ENCODE results near the gene RANBP1. TPM values are rescaled to one million over a fixed set of nuclear protein-coding genes. Genes with fewer than 3 reads are reported as not detected.
A peak's percentile ranks its signal among the peaks of the same experiment; 100 is the strongest.

The RANBP1 gene
- total and polyA plus RNA-seq, 9 of the 15 experiments (the other 6 are each of a cell fraction or from before 2014, with no cell fraction given), result 162 to 2,891 (median 1,289) TPM

GRCh38 chr22:20109411-20110358 is 6.2 kb upstream of the RANBP1 start (continued):
- no peak for TF ChIP-seq FOXO4 (CRISPR knock-in tag; IDR thresholded peaks at IDR 0.05)
- TF ChIP-seq ZNF197 (CRISPR knock-in tag; IDR thresholded peaks at IDR 0.05; ENCODE audit: low read depth), result no peak
- TF ChIP-seq CHD7 (IDR thresholded peaks at IDR 0.05; ENCODE audit: low read depth, low read length), result peak; percentile 49
- no peak for TF ChIP-seq VEZF1 (CRISPR knock-in tag; IDR thresholded peaks at IDR 0.05)
- TF ChIP-seq XRCC3 (IDR thresholded peaks at IDR 0.05), result no peak
- TF ChIP-seq ZBTB2 (IDR thresholded peaks at IDR 0.05), result no peak
- TF ChIP-seq LARP7 (IDR thresholded peaks at IDR 0.05), result no peak
- TF ChIP-seq GATAD2B (IDR thresholded peaks at IDR 0.05; ENCODE audit: borderline replicate concordance), result no peak
- TF ChIP-seq MAZ (CRISPR knock-in tag; conservative IDR thresholded peaks at IDR 0.05 in 1 of 2, IDR thresholded peaks at IDR 0.05 in 1 of 2), result peak in 1 of 2 experiments; percentile 65; a peak in 1 of 4 replicates
- no peak for TF ChIP-seq NCOA2 (IDR thresholded peaks at IDR 0.05; ENCODE audit: partially characterized antibody in 2 of 2)

Measured in K562 (cell line).